Loucy (cell line): ENCODE data around the gene TP53TG5.

Experiments
- EZH2phosphoT487 ChIP-seq: fragments of 200-600 bp; IDR thresholded peaks from 2 replicates; pipeline ENCODE4 v1.6.1; 2018; ENCODE audit warnings: antibody characterized with exemption, mild to moderate bottlenecking, moderate library complexity, borderline replicate concordance
- TF ChIP-seq, protein P1 (sequence below): fragments of 200-600 bp; sonication (generic); conservative IDR thresholded peaks from 2 replicates; pipeline ENCODE4 v1.5.1; 2014; ENCODE audit warnings: mild to moderate bottlenecking, antibody characterized with exemption, low read length

DNA sequence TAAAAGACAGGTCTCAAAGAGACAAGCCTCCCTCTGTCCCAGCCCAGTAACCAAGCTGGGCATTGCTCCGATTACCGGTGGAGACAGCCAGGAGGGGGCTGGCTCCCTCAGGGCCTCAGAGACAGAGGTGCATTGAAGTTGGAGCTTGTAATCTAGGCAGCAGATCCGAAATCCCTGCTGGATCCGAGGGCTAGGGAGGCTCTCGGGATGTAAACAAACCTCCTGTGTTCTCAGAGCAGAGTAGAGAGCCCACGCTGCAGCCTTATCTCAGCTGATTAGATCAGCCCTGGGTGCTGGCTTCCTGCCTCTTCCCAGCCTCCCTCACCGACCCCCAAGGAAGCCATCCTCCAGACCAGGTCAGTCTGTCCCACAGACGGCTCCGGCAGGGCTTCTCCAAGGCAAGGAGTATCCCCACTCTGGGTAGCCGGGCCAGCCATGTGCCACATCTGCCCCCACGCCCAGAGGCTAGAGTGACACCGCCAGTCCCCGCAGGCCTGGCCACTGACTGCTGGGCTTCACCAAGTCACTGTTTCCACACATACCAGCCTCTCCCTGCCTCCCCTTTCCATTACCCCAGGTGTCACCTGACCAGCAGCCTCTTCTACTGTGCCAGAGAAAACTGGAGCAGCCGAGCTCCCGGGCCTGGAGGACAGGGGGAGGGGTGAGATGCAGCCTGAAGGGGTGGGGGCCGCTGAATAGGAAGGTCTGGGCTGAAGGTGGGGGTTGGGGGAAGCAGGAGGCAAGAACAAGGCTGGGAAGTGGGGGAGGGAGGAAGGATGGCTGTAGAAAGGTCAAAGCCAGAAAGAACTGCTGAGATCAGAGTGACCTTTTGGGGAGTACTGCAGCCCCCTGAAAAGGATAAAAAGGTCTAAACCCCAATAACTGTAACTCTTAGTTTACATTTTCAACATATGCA lies 35.9 kb downstream of the TP53TG5 start:
- TF ChIP-seq, protein P1, sequence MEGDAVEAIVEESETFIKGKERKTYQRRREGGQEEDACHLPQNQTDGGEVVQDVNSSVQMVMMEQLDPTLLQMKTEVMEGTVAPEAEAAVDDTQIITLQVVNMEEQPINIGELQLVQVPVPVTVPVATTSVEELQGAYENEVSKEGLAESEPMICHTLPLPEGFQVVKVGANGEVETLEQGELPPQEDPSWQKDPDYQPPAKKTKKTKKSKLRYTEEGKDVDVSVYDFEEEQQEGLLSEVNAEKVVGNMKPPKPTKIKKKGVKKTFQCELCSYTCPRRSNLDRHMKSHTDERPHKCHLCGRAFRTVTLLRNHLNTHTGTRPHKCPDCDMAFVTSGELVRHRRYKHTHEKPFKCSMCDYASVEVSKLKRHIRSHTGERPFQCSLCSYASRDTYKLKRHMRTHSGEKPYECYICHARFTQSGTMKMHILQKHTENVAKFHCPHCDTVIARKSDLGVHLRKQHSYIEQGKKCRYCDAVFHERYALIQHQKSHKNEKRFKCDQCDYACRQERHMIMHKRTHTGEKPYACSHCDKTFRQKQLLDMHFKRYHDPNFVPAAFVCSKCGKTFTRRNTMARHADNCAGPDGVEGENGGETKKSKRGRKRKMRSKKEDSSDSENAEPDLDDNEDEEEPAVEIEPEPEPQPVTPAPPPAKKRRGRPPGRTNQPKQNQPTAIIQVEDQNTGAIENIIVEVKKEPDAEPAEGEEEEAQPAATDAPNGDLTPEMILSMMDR: no peak
- no peak for TF ChIP-seq EZH2phosphoT487
